AG04450 (cell line): ENCODE data around the gene D2HGDH. TPM values are rescaled to one million over a fixed set of nuclear protein-coding genes. Genes with fewer than 3 reads are reported as not detected.

Source experiments
- CTCF ChIA-PET: fragments of 300-600, 350-600 bp; formaldehyde crosslinking; extraction: SDS; loops from one replicate; lab custom pipeline; 2022; ENCODE audit warnings: antibody characterized with exemption, inconsistent platforms; lab: Charles Lee
- POLR2A ChIA-PET: fragments of 350-600 bp; formaldehyde crosslinking; extraction: SDS; loops from one replicate; lab custom pipeline; 2021; ENCODE audit warnings: antibody characterized with exemption, inconsistent platforms; lab: Yijun Ruan, JAX
- DNase-seq: peaks from one replicate; pipeline ENCODE4 v3.0.0-alpha.2; 2011; ENCODE audit warnings: low read depth, low spot score
- H3K27ac ChIP-seq: one replicate; pipeline ENCODE4 v1.5.1; 2012; ENCODE audit warnings: low read depth, low read length, control low read depth
- H3K27me3 ChIP-seq: one replicate; pipeline ENCODE4 v1.6.0; 2012; ENCODE audit warnings: low read length; ENCODE audit not compliant: control insufficient read depth, insufficient read depth
- H3K4me3 ChIP-seq: 2 replicates; pipeline ENCODE4 v1.5.1; 2011; ENCODE audit warnings: mild to moderate bottlenecking, low read depth, low read length, control low read depth
- H3K9me3 ChIP-seq: 2 replicates; pipeline ENCODE4 v1.5.1; 2012; ENCODE audit warnings: low read length; ENCODE audit not compliant: control insufficient read depth, insufficient read depth
- CTCF ChIP-seq: IDR thresholded peaks from 2 replicates; pipeline ENCODE4 v1.5.1; 2011; ENCODE audit warnings: low read depth, low read length, control low read depth, inconsistent platforms
- polyA plus RNA-seq: library from polyadenylated mRNA; depleted of rRNA; stranded (reverse); fragments of >200 nt; gene quantifications from 2 replicates; pipeline ENCODE4 v1.2.3, GENCODE V29; 2011

D2HGDH gene
- polyA plus RNA-seq, 1 experiment, result 7.3 TPM

GRCh38 chr2:241768251-241768711 lies 33.9 kb downstream of the D2HGDH start:
- ChIA-PET POLR2A (no interaction called here), CTCF (no interaction called here)
- Histone ChIP-seq H3K27ac (no peak overlapping the region), H3K27me3 (no peaks in the 10 kb centered on the region), H3K4me3 (no peak overlapping the region), H3K9me3 (peaks cover 3% of the 10 kb centered on the region; the same call in 1 of the 2 replicates)
- no peak for DNase-seq
- no peak for TF ChIP-seq CTCF

- no peak overlapping the region for H3K4me3 ChIP-seq
- ChIA-PET POLR2A (no interaction called here), CTCF (no interaction called here)
- no peak overlapping the region for H3K27ac ChIP-seq
- no peak for TF ChIP-seq CTCF
- H3K9me3 ChIP-seq, result peaks cover 3% of the 10 kb centered on the region; the same call in 1 of the 2 replicates
- no peak for DNase-seq
- no peaks in the 10 kb centered on the region for H3K27me3 ChIP-seq
Observed at GRCh38 chr2:241768850-241769249, 34.4 kb downstream of the D2HGDH start.

- Histone ChIP-seq H3K9me3 (peaks cover 3% of the 10 kb centered on the region; the same call in 1 of the 2 replicates), H3K4me3 (no peak overlapping the region), H3K27ac (no peak overlapping the region), H3K27me3 (no peaks in the 10 kb centered on the region)
- ChIA-PET POLR2A (no interaction called here), CTCF (no interaction called here)
- no peak for DNase-seq
- TF ChIP-seq CTCF, result no peak
Observed at GRCh38 chr2:241769819-241770184, 35.4 kb downstream of the D2HGDH start.

GRCh38 chr2:241770185-241770935 lies 35.9 kb downstream of the D2HGDH start:
- POLR2A ChIA-PET, result no interaction called here
- CTCF ChIA-PET, result interaction anchor here (0.6 to 1.0 kb wide), 2 partner anchors 38 to 108 kb away, joined by 3 read pairs; no protein-coding TSS in a partner anchor
- Histone ChIP-seq H3K27ac (no peak overlapping the region), H3K27me3 (no peaks in the 10 kb centered on the region), H3K4me3 (no peak overlapping the region), H3K9me3 (peaks cover 3% of the 10 kb centered on the region; the same call in 1 of the 2 replicates)
- DNase-seq, result no peak
- TF ChIP-seq CTCF, result no peak

- H3K27me3 ChIP-seq, result no peaks in the 10 kb centered on the region
- ChIA-PET CTCF (interaction anchor here (0.6 to 1.0 kb wide), 3 partner anchors 39 to 108 kb away, joined by 3 to 5 read pairs (median 3); no protein-coding TSS in a partner anchor), POLR2A (no interaction called here)
- H3K9me3 ChIP-seq, result peaks cover 3% of the 10 kb centered on the region; the same call in 1 of the 2 replicates
- no peak overlapping the region for H3K27ac ChIP-seq
- TF ChIP-seq CTCF, result no peak
- no peak overlapping the region for H3K4me3 ChIP-seq
- DNase-seq, result no peak
Observed at GRCh38 chr2:241770936-241771285, 36.5 kb downstream of the D2HGDH start.
